ENCODE data around the gene GJB6. TPM values are rescaled to one million over a fixed set of nuclear protein-coding genes. Genes with fewer than 3 reads are reported as not detected.

The GJB6 gene
- total RNA-seq, 1 donor from 2014 or later: not detected

- no peak for TF ChIP-seq CTCF (IDR thresholded peaks at IDR 0.05)
- DNase-seq (ENCODE audit: extremely low spot score, unreplicated experiment): no peak
- Mint-ChIP-seq H3K4me3 (ENCODE audit: unreplicated experiment) (no peak overlapping the region), H3K36me3 (ENCODE audit: unreplicated experiment) (no peaks in the 10 kb centered on the region), H3K9me3 (ENCODE audit: unreplicated experiment) (no peaks in the 10 kb centered on the region), H3K27me3 (ENCODE audit: unreplicated experiment) (peaks cover 52% of the 10 kb centered on the region), H3K4me1 (ENCODE audit: unreplicated experiment) (peaks cover 4% of the 10 kb centered on the region), H3K27ac (ENCODE audit: unreplicated experiment) (no peak overlapping the region)
Measured at GRCh38 chr13:20227288-20227687, 4.8 kb downstream of the GJB6 start.

GRCh38 chr13:20222553-20222952, 9.6 kb downstream of the GJB6 start:
- Mint-ChIP-seq H3K4me1 (ENCODE audit: unreplicated experiment) (no peaks in the 10 kb centered on the region), H3K9me3 (ENCODE audit: unreplicated experiment) (peaks cover 3% of the 10 kb centered on the region), H3K27ac (ENCODE audit: unreplicated experiment) (no peak overlapping the region), H3K36me3 (ENCODE audit: unreplicated experiment) (no peaks in the 10 kb centered on the region), H3K27me3 (ENCODE audit: unreplicated experiment) (peaks cover 41% of the 10 kb centered on the region), H3K4me3 (ENCODE audit: unreplicated experiment) (no peak overlapping the region)
- TF ChIP-seq CTCF (IDR thresholded peaks at IDR 0.05): no peak
- DNase-seq (ENCODE audit: extremely low spot score, unreplicated experiment): no peak

DNA sequence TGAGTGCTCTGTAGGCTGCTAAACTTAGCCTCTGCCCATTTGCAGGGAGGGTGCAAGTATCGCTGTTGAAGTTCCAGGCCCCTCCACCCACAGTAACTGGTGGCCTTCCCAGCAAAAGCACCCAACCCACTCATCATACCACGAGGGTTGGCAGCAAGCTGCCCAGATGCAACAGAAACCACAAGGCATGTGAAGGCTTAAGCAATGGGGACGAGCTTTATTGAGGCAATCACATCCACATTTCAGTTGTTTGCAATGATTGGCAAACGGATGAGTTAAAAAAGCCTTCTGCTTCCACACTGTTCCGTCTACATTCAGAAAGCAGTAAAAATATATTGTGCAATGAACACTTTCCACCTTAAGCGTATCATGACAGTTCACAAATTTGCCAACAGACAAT, 10.3 kb downstream of the GJB6 start:
- Mint-ChIP-seq H3K27me3 (ENCODE audit: unreplicated experiment) (peaks cover 44% of the 10 kb centered on the region), H3K27ac (ENCODE audit: unreplicated experiment) (no peak overlapping the region), H3K9me3 (ENCODE audit: unreplicated experiment) (peaks cover 3% of the 10 kb centered on the region), H3K36me3 (ENCODE audit: unreplicated experiment) (no peaks in the 10 kb centered on the region), H3K4me1 (ENCODE audit: unreplicated experiment) (no peaks in the 10 kb centered on the region), H3K4me3 (ENCODE audit: unreplicated experiment) (no peak overlapping the region)
- no peak for TF ChIP-seq CTCF (IDR thresholded peaks at IDR 0.05)
- no peak for DNase-seq (ENCODE audit: extremely low spot score, unreplicated experiment)

- H3K4me3 Mint-ChIP-seq (ENCODE audit: unreplicated experiment): no peak overlapping the region
- no peak for DNase-seq (ENCODE audit: extremely low spot score, unreplicated experiment)
- peaks cover 3% of the 10 kb centered on the region for H3K9me3 Mint-ChIP-seq (ENCODE audit: unreplicated experiment)
- H3K27me3 Mint-ChIP-seq (ENCODE audit: unreplicated experiment): peaks cover 54% of the 10 kb centered on the region
- no peak overlapping the region for H3K27ac Mint-ChIP-seq (ENCODE audit: unreplicated experiment)
- no peaks in the 10 kb centered on the region for H3K36me3 Mint-ChIP-seq (ENCODE audit: unreplicated experiment)
- TF ChIP-seq CTCF (IDR thresholded peaks at IDR 0.05): no peak
- no peaks in the 10 kb centered on the region for H3K4me1 Mint-ChIP-seq (ENCODE audit: unreplicated experiment)
Measured at GRCh38 chr13:20219577-20219976, 12.5 kb downstream of the GJB6 start.

DNA sequence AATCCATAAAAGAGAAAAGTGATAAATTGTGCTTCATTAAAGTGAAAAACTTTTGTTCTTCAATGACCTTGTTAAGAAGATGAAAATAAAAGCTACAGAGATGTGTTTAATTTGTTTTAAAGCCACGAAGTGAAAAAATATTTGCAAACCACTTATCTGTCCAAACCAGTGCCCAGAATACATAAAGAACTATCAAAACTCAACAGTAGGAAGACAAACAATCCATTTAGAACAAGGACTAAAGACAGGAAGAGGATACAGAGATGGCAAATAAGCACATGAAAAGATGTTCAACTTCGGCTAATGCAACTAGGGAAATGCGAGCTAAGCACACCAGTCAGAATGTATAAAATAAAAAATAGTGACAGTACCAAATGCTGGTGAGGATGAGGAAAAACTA, 15.0 kb downstream of the GJB6 start:
- Mint-ChIP-seq H3K9me3 (ENCODE audit: unreplicated experiment) (peaks cover 7% of the 10 kb centered on the region), H3K4me3 (ENCODE audit: unreplicated experiment) (no peak overlapping the region), H3K4me1 (ENCODE audit: unreplicated experiment) (no peaks in the 10 kb centered on the region), H3K27me3 (ENCODE audit: unreplicated experiment) (peaks cover 61% of the 10 kb centered on the region), H3K36me3 (ENCODE audit: unreplicated experiment) (no peaks in the 10 kb centered on the region), H3K27ac (ENCODE audit: unreplicated experiment) (no peak overlapping the region)
- DNase-seq (ENCODE audit: extremely low spot score, unreplicated experiment): no peak
- no peak for TF ChIP-seq CTCF (IDR thresholded peaks at IDR 0.05)
